Neuronal stem cell (in vitro differentiated cells): ENCODE data around the gene ABHD3. TPM values are rescaled to one million over a fixed set of nuclear protein-coding genes. Genes with fewer than 3 reads are reported as not detected.
A peak's percentile ranks its signal among the peaks of the same experiment; 100 is the strongest.

ENCODE experiments used
- DNase-seq: peaks from one replicate; pipeline ENCODE4 v3.0.0-alpha.2; 2013; ENCODE audit warnings: low spot score
- H2AFZ ChIP-seq: one replicate; pipeline ENCODE4 v1.6.1; 2013; ENCODE audit warnings: mild to moderate bottlenecking, low read length, inconsistent platforms
- H2AK5ac ChIP-seq: 2 replicates; pipeline ENCODE4 v1.6.1; 2013; ENCODE audit warnings: low read depth, mild to moderate bottlenecking, inconsistent platforms, low read length, moderate library complexity, mixed read lengths
- H2BK120ac ChIP-seq: 2 replicates; pipeline ENCODE4 v1.6.1; 2013; ENCODE audit warnings: low read depth, mild to moderate bottlenecking, inconsistent platforms, low read length, moderate library complexity, mixed read lengths
- H2BK12ac ChIP-seq: one replicate; pipeline ENCODE4 v1.6.1; 2013; ENCODE audit warnings: low read length, inconsistent platforms
- H2BK15ac ChIP-seq: 2 replicates; pipeline ENCODE4 v1.6.1; 2013; ENCODE audit warnings: mild to moderate bottlenecking, low read length, inconsistent platforms, mixed read lengths
- H2BK5ac ChIP-seq: one replicate; pipeline ENCODE4 v1.6.1; 2013; ENCODE audit warnings: inconsistent platforms, mild to moderate bottlenecking, low read length, moderate library complexity
- H3K14ac ChIP-seq: one replicate; pipeline ENCODE4 v1.6.1; 2013; ENCODE audit warnings: low read length, inconsistent platforms
- H3K18ac ChIP-seq: 2 replicates; pipeline ENCODE4 v1.6.1; 2013; ENCODE audit warnings: low read length, inconsistent platforms
- H3K23ac ChIP-seq: 2 replicates; pipeline ENCODE4 v1.6.1; 2013; ENCODE audit warnings: low read depth, mild to moderate bottlenecking, mixed read lengths, low read length, inconsistent platforms; ENCODE audit not compliant: poor library complexity
- H3K27ac ChIP-seq: replicated peaks from 3 replicates; pipeline ENCODE4 v1.5.1; 2013; ENCODE audit warnings: low read length, inconsistent platforms
- H3K27me3 ChIP-seq, 3 experiments: 2 replicates each; pipeline ENCODE4 v1.6.1; 2013; ENCODE audit warnings: low read length in 3 of 3, mild to moderate bottlenecking in 2 of 3, inconsistent platforms in 1 of 3, low read depth in 1 of 3, mixed read lengths in 1 of 3, moderate library complexity in 1 of 3; ENCODE audit not compliant: control insufficient read depth in 3 of 3, insufficient read depth in 3 of 3
- H3K36me3 ChIP-seq, 2 donors: replicated peaks in 1 of 2; 2 replicates each; pipeline ENCODE4 v1.6.1; 2013; ENCODE audit warnings: low read length in 2 of 2; ENCODE audit not compliant: control insufficient read depth in 2 of 2, insufficient read depth in 2 of 2
- H3K4ac ChIP-seq: 2 replicates; pipeline ENCODE4 v1.6.1; 2013; ENCODE audit warnings: inconsistent platforms, mild to moderate bottlenecking, low read length, moderate library complexity
- H3K4me1 ChIP-seq, 2 donors: 1 replicate in 1 of 2; 2 replicates in 1 of 2; pipeline ENCODE4 v1.6.1; 2013; ENCODE audit warnings: low read length in 2 of 2, low read depth in 1 of 2; ENCODE audit not compliant: control insufficient read depth in 2 of 2, insufficient read depth in 1 of 2
- H3K4me2 ChIP-seq: one replicate; pipeline ENCODE4 v1.6.1; 2013; ENCODE audit warnings: mild to moderate bottlenecking, low read length, inconsistent platforms; ENCODE audit not compliant: insufficient read depth, poor library complexity, severe bottlenecking
- H3K4me3 ChIP-seq, 2 donors: 2 replicates each; pipeline ENCODE4 v1.5.1; 2013; ENCODE audit warnings: low read length in 2 of 2, mild to moderate bottlenecking in 2 of 2, inconsistent platforms in 1 of 2, moderate library complexity in 1 of 2
- H3K79me1 ChIP-seq: one replicate; pipeline ENCODE4 v1.6.1; 2013; ENCODE audit warnings: low read depth, mild to moderate bottlenecking, inconsistent platforms, low read length, moderate library complexity
- H3K9ac ChIP-seq: one replicate; pipeline ENCODE4 v1.6.1; 2013; ENCODE audit warnings: mild to moderate bottlenecking, low read depth, low read length, inconsistent platforms; ENCODE audit not compliant: poor library complexity
- H3K9me3 ChIP-seq, 2 donors: replicated peaks in 1 of 2; 2 replicates each; pipeline versions ENCODE3 to v1.6.1; 2013; ENCODE audit warnings: low read length in 2 of 2, mild to moderate bottlenecking in 2 of 2, inconsistent platforms in 1 of 2, low read depth in 1 of 2, mixed read lengths in 1 of 2, moderate library complexity in 1 of 2; ENCODE audit not compliant: control insufficient read depth in 2 of 2, insufficient read depth in 1 of 2
- H4K8ac ChIP-seq: one replicate; pipeline ENCODE4 v1.6.1; 2013; ENCODE audit warnings: low read depth, mild to moderate bottlenecking, inconsistent platforms, low read length, moderate library complexity
- H4K91ac ChIP-seq: one replicate; pipeline ENCODE4 v1.6.1; 2013; ENCODE audit warnings: low read length, low read depth, mild to moderate bottlenecking, inconsistent platforms; ENCODE audit not compliant: poor library complexity
- WGBS, 2 donors: extraction: QIAGEN DNeasy Blood & Tissue Kit; methylation state at CpG; one replicate each; pipeline ENCODE4 v1.1.7; 2013; ENCODE audit warnings: missing lambda C conversion rate in 2 of 2, mixed read lengths in 1 of 2; ENCODE audit not compliant: insufficient read length in 2 of 2, insufficient replicate concordance in 1 of 2; ENCODE audit errors: extremely low coverage in 2 of 2; 5-methylcytosine and 5-hydroxymethylcytosine counted together
- polyA plus RNA-seq, 2 experiments: library from polyadenylated mRNA; stranded (reverse); fragments of 200-250 nt; gene quantifications; one replicate each; pipeline ENCODE4 v1.2.3, GENCODE V29; 2013

Gene ABHD3, protein sequence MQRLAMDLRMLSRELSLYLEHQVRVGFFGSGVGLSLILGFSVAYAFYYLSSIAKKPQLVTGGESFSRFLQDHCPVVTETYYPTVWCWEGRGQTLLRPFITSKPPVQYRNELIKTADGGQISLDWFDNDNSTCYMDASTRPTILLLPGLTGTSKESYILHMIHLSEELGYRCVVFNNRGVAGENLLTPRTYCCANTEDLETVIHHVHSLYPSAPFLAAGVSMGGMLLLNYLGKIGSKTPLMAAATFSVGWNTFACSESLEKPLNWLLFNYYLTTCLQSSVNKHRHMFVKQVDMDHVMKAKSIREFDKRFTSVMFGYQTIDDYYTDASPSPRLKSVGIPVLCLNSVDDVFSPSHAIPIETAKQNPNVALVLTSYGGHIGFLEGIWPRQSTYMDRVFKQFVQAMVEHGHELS
- polyA plus RNA-seq (2013, experiment 1 of 2), result 4.6 TPM
- polyA plus RNA-seq (2013, experiment 2 of 2), result 4.6 TPM

DNA sequence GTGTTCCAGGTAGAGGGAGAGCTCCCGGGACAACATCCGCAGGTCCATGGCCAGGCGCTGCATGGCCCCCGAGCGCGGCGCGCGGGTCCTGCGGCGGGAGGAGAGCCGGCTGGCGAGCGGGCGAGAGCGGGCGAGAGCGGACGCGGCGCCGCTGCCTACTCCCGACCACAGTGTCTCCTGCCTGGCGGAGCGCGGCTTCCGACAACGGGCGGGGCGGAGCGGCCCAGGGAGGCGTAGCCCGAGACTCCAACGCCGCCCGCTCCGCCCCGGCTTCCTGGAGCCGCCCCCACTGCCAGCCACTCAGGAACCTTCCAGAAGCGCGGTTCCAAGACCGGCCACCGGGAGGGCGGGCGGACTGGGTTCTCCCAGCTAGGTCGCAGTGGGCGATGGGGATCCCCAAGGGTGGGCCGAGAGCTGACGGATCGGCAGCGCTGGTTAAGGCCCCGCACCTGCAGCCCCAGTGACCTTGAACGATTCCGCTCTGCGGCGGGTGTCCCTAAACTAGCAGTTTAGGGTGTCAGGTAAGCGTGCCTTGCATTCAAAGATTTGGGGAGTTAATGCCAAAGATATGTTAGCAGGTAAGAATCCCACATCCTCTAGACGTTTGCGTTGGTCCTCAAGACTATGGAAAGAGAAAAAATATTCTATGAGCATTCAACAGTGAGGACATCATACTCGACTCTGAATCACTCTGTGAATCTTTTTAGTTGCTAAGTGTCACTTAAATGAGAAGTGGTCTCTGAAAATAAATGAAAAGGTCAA lies at the start of gene ABHD3:
Gene ABHD3, minus strand, starts transcription at position 172 of the 762 bp plus-strand sequence. Its CDS starts 109 bp downstream, at position 63.
- H3K9ac ChIP-seq, result peak within 1 kb of the TSS; percentile 90
- H3K4me3 ChIP-seq, result peak within 1 kb of the TSS; percentile 83 to 90
- peak within 1 kb of the TSS; percentile 97 for H3K23ac ChIP-seq
- H2BK5ac ChIP-seq, result peak within 1 kb of the TSS; percentile 39
- H3K4me2 ChIP-seq, result peak within 1 kb of the TSS; percentile 91
- DNase-seq, result peak; percentile 83
- no peak within 1 kb of the TSS for H4K91ac ChIP-seq
- peak within 1 kb of the TSS; percentile 71 for H3K14ac ChIP-seq
- peak within 1 kb of the TSS; percentile 82 for H4K8ac ChIP-seq
- H2AK5ac ChIP-seq, result peak within 1 kb of the TSS; percentile 70
- WGBS, 2 donors, result no CpG with 5 or more reads among the region's 60 CpGs
- H3K27me3 ChIP-seq, result peaks cover 0 to 9% (median 3%) of the 10 kb centered on the region in 3 experiments
- H3K9me3 ChIP-seq, result peaks cover 0 to 7% of the 10 kb centered on the region in 2 donors
- H3K4me1 ChIP-seq, result peaks cover 2 to 5% of the 10 kb centered on the region in 2 donors
- peak within 1 kb of the TSS; percentile 81 for H2BK15ac ChIP-seq
- peaks cover 0 to 24% of the 10 kb centered on the region in 2 donors for H3K36me3 ChIP-seq
- no peaks in the 10 kb centered on the region for H3K79me1 ChIP-seq
- H2BK12ac ChIP-seq, result no peak within 1 kb of the TSS
- H3K27ac ChIP-seq, result peak within 1 kb of the TSS; percentile 75
- peak within 1 kb of the TSS; percentile 100 for H2AFZ ChIP-seq
- peak within 1 kb of the TSS; percentile 94 for H3K18ac ChIP-seq
- H3K4ac ChIP-seq, result no peak within 1 kb of the TSS
- H2BK120ac ChIP-seq, result peak within 1 kb of the TSS; percentile 31

DNA sequence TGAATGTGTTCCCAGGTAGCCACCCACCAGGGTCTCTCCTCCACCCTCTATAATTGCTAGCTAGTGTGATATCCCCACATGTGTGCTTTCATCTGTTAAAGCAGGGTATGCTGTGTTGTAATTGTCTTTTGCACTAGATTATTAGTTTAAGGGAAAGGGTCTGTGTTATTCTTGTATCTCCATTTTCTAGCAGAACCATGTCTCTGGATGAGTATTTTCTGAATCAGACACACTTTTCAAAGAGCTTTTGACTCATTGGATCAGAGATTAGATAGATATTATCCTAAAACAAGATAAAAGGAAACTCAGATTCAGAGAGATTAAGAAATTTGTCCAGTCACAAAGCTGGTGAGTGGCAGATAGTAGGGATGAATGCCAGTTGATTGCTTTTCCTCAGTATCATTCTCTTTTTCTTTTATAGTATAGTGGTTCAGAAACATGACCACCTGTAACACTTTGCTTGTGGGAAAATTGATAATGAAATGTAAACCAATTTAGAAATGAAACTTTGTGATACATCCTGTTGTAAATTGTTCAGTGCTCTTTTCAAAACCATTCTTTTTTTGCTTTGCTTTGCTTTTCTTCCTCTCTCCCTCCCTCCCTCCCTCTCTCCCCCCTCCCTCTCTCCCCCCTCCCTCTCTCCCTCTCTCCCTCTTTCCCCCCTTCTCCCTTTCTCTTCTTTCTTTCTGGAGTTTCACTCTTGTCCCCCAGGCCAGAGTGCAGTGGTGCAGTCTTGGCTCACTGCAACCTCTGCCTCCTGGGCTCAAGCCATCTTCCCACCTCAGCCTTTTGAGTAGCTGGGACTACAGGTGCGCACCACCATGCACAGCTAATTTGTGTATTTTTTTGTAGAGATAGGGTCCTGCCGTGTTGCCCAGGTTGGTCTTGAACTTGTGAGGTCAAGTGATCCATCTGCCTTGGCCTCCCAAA lies 43.5 kb upstream of the ABHD3 start:
- H4K8ac ChIP-seq, result no peak overlapping the region
- no CpG with 5 or more reads among the region's 2 CpGs for WGBS, 2 donors
- no peak overlapping the region for H2AK5ac ChIP-seq
- no peak overlapping the region for H3K4ac ChIP-seq
- H2BK15ac ChIP-seq, result no peak overlapping the region
- no peak overlapping the region for H3K18ac ChIP-seq
- no peak overlapping the region for H4K91ac ChIP-seq
- H3K9ac ChIP-seq, result no peak overlapping the region
- no peak overlapping the region for H3K14ac ChIP-seq
- H3K79me1 ChIP-seq, result no peaks in the 10 kb centered on the region
- H3K36me3 ChIP-seq, result peaks cover 1 to 15% of the 10 kb centered on the region in 2 donors
- no peak overlapping the region for H3K4me2 ChIP-seq
- H2BK120ac ChIP-seq, result no peak overlapping the region
- H3K27ac ChIP-seq, result no peak overlapping the region
- H2BK5ac ChIP-seq, result no peak overlapping the region
- no peak overlapping the region for H3K23ac ChIP-seq
- no peak overlapping the region for H3K4me3 ChIP-seq
- no peaks in the 10 kb centered on the region for H3K27me3 ChIP-seq
- no peak overlapping the region for H2BK12ac ChIP-seq
- no peak overlapping the region for H2AFZ ChIP-seq
- no peaks in the 10 kb centered on the region for H3K9me3 ChIP-seq
- DNase-seq, result no peak
- H3K4me1 ChIP-seq, result peaks cover 2 to 15% of the 10 kb centered on the region in 2 donors

DNA sequence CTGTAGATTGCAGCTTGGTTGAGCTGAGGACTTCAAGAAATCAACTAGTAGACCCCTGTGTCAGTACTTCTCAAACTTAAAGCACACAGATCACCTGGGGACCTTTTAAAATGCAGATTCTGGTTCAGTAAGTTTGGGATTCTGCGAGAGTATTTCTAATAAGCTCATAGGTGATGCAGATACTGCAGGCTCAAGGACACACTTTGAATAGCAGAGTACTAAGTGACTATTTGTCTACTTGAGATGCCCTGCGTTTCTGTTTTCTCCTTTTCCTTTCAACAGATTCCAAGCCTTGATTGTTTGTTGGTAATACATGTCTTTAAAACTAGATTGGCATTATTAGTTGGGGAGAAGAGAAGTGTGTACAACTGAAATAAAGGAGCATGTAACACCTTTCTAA lies 42.7 kb upstream of the ABHD3 start:
- Histone ChIP-seq H4K8ac (no peak overlapping the region), H3K4me1 (peaks cover 2 to 15% of the 10 kb centered on the region in 2 donors), H2BK12ac (no peak overlapping the region), H3K79me1 (no peaks in the 10 kb centered on the region), H2BK15ac (no peak overlapping the region), H3K9me3 (no peaks in the 10 kb centered on the region), H3K18ac (no peak overlapping the region), H3K27ac (no peak overlapping the region), H3K36me3 (peaks cover 1 to 23% of the 10 kb centered on the region in 2 donors), H3K23ac (no peak overlapping the region), H3K4ac (no peak overlapping the region), H3K4me3 (no peak overlapping the region), H2AK5ac (no peak overlapping the region), H2AFZ (no peak overlapping the region), H2BK120ac (no peak overlapping the region), H2BK5ac (no peak overlapping the region), H4K91ac (no peak overlapping the region), H3K14ac (no peak overlapping the region), H3K27me3 (no peaks in the 10 kb centered on the region), H3K4me2 (no peak overlapping the region), H3K9ac (no peak overlapping the region)
- WGBS, 2 donors, result no CpG with 5 or more reads among the region's 2 CpGs
- DNase-seq, result no peak
